H1 (cell line): ENCODE data around the gene BGN. TPM values are rescaled to one million over a fixed set of nuclear protein-coding genes. Genes with fewer than 3 reads are reported as not detected.

Experiments
- CTCF ChIA-PET: fragments of 300-600 bp; sonication (Branson Sonifier 250); formaldehyde crosslinking; loops from one replicate; lab custom pipeline; 2021; ENCODE audit not compliant: partially characterized antibody; lab: Charles Lee
- POLR2A ChIA-PET: fragments of 300-600 bp; sonication (Branson Sonifier 250); formaldehyde crosslinking; loops from one replicate; lab custom pipeline; 2021; ENCODE audit warnings: inconsistent platforms; ENCODE audit not compliant: partially characterized antibody; lab: Charles Lee
- DNase-seq, 2 experiments: peaks; one replicate each; pipeline versions ENCODE4 v3.0.0 to v3.0.0-alpha.2; 2010 to 2022; ENCODE audit warnings: low spot score in 2 of 2, low read depth in 1 of 2, mixed read lengths in 1 of 2
- FAIRE-seq: peaks from 2 replicates; lab custom pipeline; 2011; peaks lifted over from hg19 to GRCh38; lab: Jason Lieb, UNC
- H2AFZ ChIP-seq: 2 replicates; pipeline ENCODE4 v1.8.1; 2012; ENCODE audit warnings: low read length, inconsistent platforms
- H2AK5ac ChIP-seq: 2 replicates; pipeline ENCODE4 v1.6.1; 2013; ENCODE audit warnings: low read depth, low read length
- H2BK120ac ChIP-seq: replicated peaks from 2 replicates; pipeline ENCODE3; 2013; ENCODE audit warnings: low read depth, low read length, inconsistent platforms
- H2BK12ac ChIP-seq: 2 replicates; pipeline ENCODE4 v1.6.1; 2013; ENCODE audit warnings: low read depth, low read length
- H2BK15ac ChIP-seq: 2 replicates; pipeline ENCODE4 v1.6.1; 2013; ENCODE audit warnings: low read length
- H2BK20ac ChIP-seq: 2 replicates; pipeline ENCODE4 v1.6.1; 2013; ENCODE audit warnings: low read length
- H2BK5ac ChIP-seq: 2 replicates; pipeline ENCODE4 v1.6.1; 2013; ENCODE audit warnings: low read depth, low read length
- H3K14ac ChIP-seq: 2 replicates; pipeline ENCODE4 v1.6.1; 2013; ENCODE audit warnings: inconsistent platforms; ENCODE audit not compliant: insufficient read length
- H3K18ac ChIP-seq: 2 replicates; pipeline ENCODE4 v1.6.1; 2013; ENCODE audit warnings: low read length; ENCODE audit errors: extremely low read depth
- H3K23ac ChIP-seq: 2 replicates; pipeline ENCODE4 v1.6.1; 2013; ENCODE audit warnings: inconsistent platforms; ENCODE audit not compliant: insufficient read length
- H3K23me2 ChIP-seq: 2 replicates; pipeline ENCODE4 v1.6.1; 2013; ENCODE audit warnings: low read depth, low read length
- H3K27ac ChIP-seq: 2 replicates; pipeline ENCODE4 v1.6.1; 2011; ENCODE audit warnings: low read depth, low read length, inconsistent platforms
- H3K27me3 ChIP-seq, 4 experiments: replicated peaks in 1 of 4; 1 replicate in 1 of 4; 2 replicates in 3 of 4; pipeline versions ENCODE4 v1.6.1 to v1.8.1; 2011 to 2013; ENCODE audit warnings: low read length in 3 of 4, mild to moderate bottlenecking in 3 of 4, inconsistent platforms in 2 of 4, mixed read lengths in 2 of 4, moderate library complexity in 1 of 4; ENCODE audit not compliant: control insufficient read depth in 3 of 4, insufficient read depth in 3 of 4; ENCODE audit errors: extremely low read depth in 1 of 4
- H3K36me3 ChIP-seq, 4 experiments: 2 replicates each; pipeline versions ENCODE4 v1.6.1 to v1.8.1; 2011 to 2013; ENCODE audit warnings: mild to moderate bottlenecking in 4 of 4, low read length in 3 of 4, moderate library complexity in 2 of 4, control low read depth in 1 of 4, inconsistent platforms in 1 of 4; ENCODE audit not compliant: insufficient read depth in 4 of 4, control insufficient read depth in 2 of 4
- H3K4ac ChIP-seq: replicated peaks from 2 replicates; pipeline ENCODE3; 2013; ENCODE audit warnings: low read length, low read depth, mixed read lengths, inconsistent platforms; ENCODE audit not compliant: insufficient read length
- H3K4me1 ChIP-seq, 4 experiments: replicated peaks in 1 of 4; 1 replicate in 1 of 4; 2 replicates in 3 of 4; pipeline versions ENCODE4 v1.6.1 to v1.8.1; 2011 to 2013; ENCODE audit warnings: low read length in 3 of 4, inconsistent platforms in 2 of 4, mixed read lengths in 1 of 4; ENCODE audit not compliant: insufficient read depth in 4 of 4, control insufficient read depth in 3 of 4
- H3K4me2 ChIP-seq, 2 experiments: 2 replicates each; pipeline versions ENCODE4 v1.6.1 to v1.8.1; 2011 to 2013; ENCODE audit warnings: low read depth in 2 of 2, low read length in 2 of 2, control low read depth in 1 of 2, inconsistent platforms in 1 of 2, mild to moderate bottlenecking in 1 of 2; ENCODE audit not compliant: insufficient read depth in 1 of 2
- H3K4me3 ChIP-seq, 4 experiments: fragments of 200-600, 300-600 bp in 1 of 4; sonication (generic), shearing (Covaris generic), sonication (Bioruptor Twin) in 1 of 4; 2 replicates each; pipeline versions ENCODE4 v1.5.1 to v1.8.1; 2011 to 2016; ENCODE audit warnings: low read length in 4 of 4, low read depth in 3 of 4, control low read depth in 2 of 4, inconsistent platforms in 2 of 4, mild to moderate bottlenecking in 2 of 4, mixed read lengths in 1 of 4, moderate library complexity in 1 of 4; ENCODE audit not compliant: insufficient read depth in 2 of 4; ENCODE audit errors: extremely low read depth in 1 of 4
- H3K56ac ChIP-seq: replicated peaks from 2 replicates; pipeline ENCODE3; 2013; ENCODE audit warnings: low read depth, mild to moderate bottlenecking, mixed read lengths, low read length, inconsistent platforms; ENCODE audit not compliant: insufficient read length
- H3K79me1 ChIP-seq: 2 replicates; pipeline ENCODE4 v1.6.1; 2013; ENCODE audit warnings: low read depth, low read length, control low read depth
- H3K79me2 ChIP-seq, 2 experiments: 2 replicates each; pipeline versions ENCODE4 v1.6.1 to v1.8.1; 2012 to 2013; ENCODE audit warnings: low read length in 2 of 2, mild to moderate bottlenecking in 2 of 2, inconsistent platforms in 1 of 2; ENCODE audit not compliant: insufficient read depth in 2 of 2, control insufficient read depth in 1 of 2
- H3K9ac ChIP-seq, 4 experiments: replicated peaks in 1 of 4; 1 replicate in 1 of 4; 2 replicates in 3 of 4; pipeline versions ENCODE4 v1.6.1 to v1.8.1; 2011 to 2013; ENCODE audit warnings: low read depth in 3 of 4, low read length in 3 of 4, control low read depth in 2 of 4, mild to moderate bottlenecking in 2 of 4, moderate library complexity in 2 of 4, inconsistent platforms in 1 of 4; ENCODE audit errors: extremely low read depth in 1 of 4
- H3K9me3 ChIP-seq, 2 experiments: 2 replicates each; pipeline versions ENCODE4 v1.6.1 to v1.8.1; 2012 to 2013; ENCODE audit warnings: mild to moderate bottlenecking in 2 of 2, moderate library complexity in 2 of 2, control low read depth in 1 of 2, inconsistent platforms in 1 of 2, low read depth in 1 of 2, low read length in 1 of 2, mixed read lengths in 1 of 2; ENCODE audit not compliant: insufficient read depth in 2 of 2
- H4K20me1 ChIP-seq, 2 experiments: replicated peaks in 1 of 2; 2 replicates each; pipeline versions ENCODE3 to v1.8.1; 2011 to 2013; ENCODE audit warnings: inconsistent platforms in 2 of 2, low read length in 2 of 2, mild to moderate bottlenecking in 1 of 2; ENCODE audit not compliant: insufficient read depth in 2 of 2, control insufficient read depth in 1 of 2
- H4K5ac ChIP-seq: 2 replicates; pipeline ENCODE4 v1.6.1; 2013; ENCODE audit warnings: low read length, low read depth, mixed read lengths, inconsistent platforms; ENCODE audit not compliant: insufficient read length
- H4K8ac ChIP-seq: 2 replicates; pipeline ENCODE4 v1.8.0; 2013; ENCODE audit warnings: mild to moderate bottlenecking, moderate library complexity, low read length, inconsistent platforms; ENCODE audit not compliant: insufficient read depth; ENCODE audit errors: extremely low read depth
- H4K91ac ChIP-seq: replicated peaks from 2 replicates; pipeline ENCODE3; 2013; ENCODE audit warnings: low read length, mixed read lengths, inconsistent platforms; ENCODE audit not compliant: insufficient read length
- ASH2L ChIP-seq: fragments of 200-600, 300-600 bp; sonication (generic); IDR thresholded peaks from one replicate; pipeline ENCODE4 v1.7.1; 2017; ENCODE audit warnings: low read length
- CEBPB ChIP-seq: IDR thresholded peaks from 2 replicates; pipeline ENCODE4 v1.6.1; 2012; ENCODE audit warnings: low read depth, low read length
- CREB1 ChIP-seq: IDR thresholded peaks from 2 replicates; pipeline ENCODE4 v1.6.1; 2012; ENCODE audit warnings: inconsistent platforms
- GTF2F1 ChIP-seq: IDR thresholded peaks from 2 replicates; pipeline ENCODE4 v1.6.1; 2012; ENCODE audit warnings: low read depth, low read length, improper control_type of control experiment, borderline replicate concordance
- HDAC6 ChIP-seq: IDR thresholded peaks from one replicate; pipeline ENCODE4 v1.7.1; 2012; ENCODE audit warnings: low read depth, mild to moderate bottlenecking, inconsistent platforms, low read length, moderate library complexity
- JUND ChIP-seq: IDR thresholded peaks from 2 replicates; pipeline ENCODE4 v1.6.1; 2011; ENCODE audit warnings: mild to moderate bottlenecking, improper control_type of control experiment, low read length
- POLR2AphosphoS5 ChIP-seq: IDR thresholded peaks from 2 replicates; pipeline ENCODE4 v1.6.1; 2011; ENCODE audit warnings: low read depth, low read length
- RBBP5 ChIP-seq: IDR thresholded peaks from 2 replicates; pipeline ENCODE4 v1.7.1; 2012; ENCODE audit warnings: low read depth, mild to moderate bottlenecking, inconsistent platforms, low read length, moderate library complexity, borderline replicate concordance
- RXRA ChIP-seq: IDR thresholded peaks from 2 replicates; pipeline ENCODE4 v1.6.1; 2011; ENCODE audit warnings: low read depth, mild to moderate bottlenecking, low read length, moderate library complexity; ENCODE audit not compliant: insufficient read depth
- SP1 ChIP-seq: IDR thresholded peaks from 2 replicates; pipeline ENCODE4 v1.6.1; 2011; ENCODE audit warnings: low read depth, low read length
- WGBS, 2 experiments: shearing (Covaris generic) in 1 of 2; methylation state at CpG; one replicate each; pipeline versions ENCODE4 v1.1.6 to v1.1.7; 2013 to 2015; ENCODE audit warnings: low lambda C conversion rate in 2 of 2, mixed read lengths in 2 of 2, inconsistent platforms in 1 of 2, low coverage in 1 of 2, missing lambda C conversion rate in 1 of 2; ENCODE audit not compliant: insufficient replicate concordance in 2 of 2, insufficient coverage in 1 of 2, insufficient read length in 1 of 2; ENCODE audit errors: extremely low coverage in 1 of 2, missing lambda C conversion rate in 1 of 2; 5-methylcytosine and 5-hydroxymethylcytosine counted together
- polyA plus RNA-seq, 7 experiments: library from polyadenylated mRNA; depleted of rRNA in 3 of 7; stranded (reverse) in 5 of 7; unstranded in 2 of 7; fragments of >200 nt in 5 of 7; fragments of 200-250 nt in 2 of 7; gene quantifications; 1 replicate in 5 of 7; 2 replicates in 1 of 7; 4 replicates in 1 of 7; pipeline versions ENCODE4 v1.2.1 to v1.2.3, GENCODE V29; 2011 to 2013; ENCODE audit warnings: missing spikeins in 2 of 7, mixed read lengths in 2 of 7
- total RNA-seq: library from RNA; stranded (reverse); fragmentation: NEBNext Ultra II Directional; extraction: Animal tissue kit (Norgen Biotek cat#: 25700); gene quantifications from 2 replicates; pipeline ENCODE4 v1.2.1, GENCODE V29; 2021

BGN gene
- total and polyA plus RNA-seq, 2 of the 8 experiments (the other 6 are each of a cell fraction or from before 2014, with no cell fraction given): 1.8 to 2.4 TPM

GRCh38 chrX:153470411-153471363 lies 24.1 kb upstream of the BGN start, which contains the start of gene HAUS7:
HAUS7 (minus strand) TSS chrX:153470576; CDS start chrX:153470557, 19 bp downstream.
- 29% methylated on average over 14 of the region's 70 CpGs; no CpG with 5 or more reads in 1 of the 2 experiments for WGBS, 2 experiments
- Histone ChIP-seq H2BK20ac (no peak within 1 kb of the TSS), H3K56ac (no peak within 1 kb of the TSS), H4K91ac (no peak within 1 kb of the TSS), H2AFZ (no peak within 1 kb of the TSS), H3K27ac (no peak within 1 kb of the TSS), H3K23ac (no peak within 1 kb of the TSS), H2BK12ac (no peak within 1 kb of the TSS), H4K5ac (no peak within 1 kb of the TSS), H3K14ac (no peak within 1 kb of the TSS), H3K4ac (no peak within 1 kb of the TSS), H3K4me2 (peak within 1 kb of the TSS; percentile 83 to 88), H4K20me1 (peaks cover 0 to 4% of the 10 kb centered on the region in 2 experiments), H3K79me1 (peaks cover 3% of the 10 kb centered on the region; the same call in 1 of the 2 replicates), H3K79me2 (peaks cover 0 to 4% of the 10 kb centered on the region in 2 experiments; a peak in 1 of 4 replicates), H3K36me3 (no peaks in the 10 kb centered on the region; a peak in 2 of 8 replicates), H3K23me2 (peaks cover 5% of the 10 kb centered on the region; the same call in 1 of the 2 replicates), H3K4me3 (peak within 1 kb of the TSS; percentile 53 to 82 (median 76)), H3K4me1 (peaks cover 0 to 9% (median 0%) of the 10 kb centered on the region in 4 experiments; a peak in 1 of 7 replicates), H2BK5ac (no peak within 1 kb of the TSS), H2BK15ac (no peak within 1 kb of the TSS), H3K18ac (no peak within 1 kb of the TSS), H4K8ac (peak within 1 kb of the TSS; percentile 79; the same call in 1 of the 2 replicates), H2BK120ac (no peak within 1 kb of the TSS), H3K27me3 (peaks cover 3 to 15% (median 11%) of the 10 kb centered on the region in 4 experiments; a peak in 6 of 7 replicates), H3K9ac (peak within 1 kb of the TSS; percentile 51 to 79 (median 70); a peak in 6 of 7 replicates), H3K9me3 (no peaks in the 10 kb centered on the region), H2AK5ac (no peak within 1 kb of the TSS)
- ChIA-PET POLR2A (interaction anchor here (0.7 to 1.2 kb wide), 2 partner anchors 27 to 37 kb away, joined by 3 read pairs; no protein-coding TSS in a partner anchor), CTCF (interaction anchor here (0.7 to 7.6 kb wide), 13 partner anchors 9 to 197 kb away, joined by 3 to 84 read pairs (median 6); partner anchors contain the start of gene BGN)
- DNase-seq (peak; percentile 65 to 88), FAIRE-seq (no peak)
- TF ChIP-seq POLR2AphosphoS5 (peak; percentile 42; the same call in 1 of the 2 replicates), HDAC6 (no peak), CEBPB (no peak), RXRA (no peak), ASH2L (no peak), JUND (0 out of 2 replicates have a peak, but pooled peaks have one; percentile 37), SP1 (peak; percentile 54; the same call in 1 of the 2 replicates), CREB1 (peak; percentile 98), GTF2F1 (no peak), RBBP5 (0 out of 2 replicates have a peak, but pooled peaks have one; percentile 61)
